Middle frontal gyrus (tissue), 1 donor: ENCODE results near the gene MCM5.
"Not testable (repeated sequence)": the region's sequence is repeated elsewhere in the genome, so short reads cannot be mapped to it uniquely, and the experiment has no call there.

Source experiments
- DNase-seq: peaks from one replicate; pipeline ENCODE4 v3.0.0-alpha.2; 2015; ENCODE audit warnings: low spot score; ENCODE audit errors: extremely low spot score

Gene MCM5

GRCh38 chr22:35431483-35432227, 31.7 kb downstream of the MCM5 start:
- DNase-seq, result no peak

DNA sequence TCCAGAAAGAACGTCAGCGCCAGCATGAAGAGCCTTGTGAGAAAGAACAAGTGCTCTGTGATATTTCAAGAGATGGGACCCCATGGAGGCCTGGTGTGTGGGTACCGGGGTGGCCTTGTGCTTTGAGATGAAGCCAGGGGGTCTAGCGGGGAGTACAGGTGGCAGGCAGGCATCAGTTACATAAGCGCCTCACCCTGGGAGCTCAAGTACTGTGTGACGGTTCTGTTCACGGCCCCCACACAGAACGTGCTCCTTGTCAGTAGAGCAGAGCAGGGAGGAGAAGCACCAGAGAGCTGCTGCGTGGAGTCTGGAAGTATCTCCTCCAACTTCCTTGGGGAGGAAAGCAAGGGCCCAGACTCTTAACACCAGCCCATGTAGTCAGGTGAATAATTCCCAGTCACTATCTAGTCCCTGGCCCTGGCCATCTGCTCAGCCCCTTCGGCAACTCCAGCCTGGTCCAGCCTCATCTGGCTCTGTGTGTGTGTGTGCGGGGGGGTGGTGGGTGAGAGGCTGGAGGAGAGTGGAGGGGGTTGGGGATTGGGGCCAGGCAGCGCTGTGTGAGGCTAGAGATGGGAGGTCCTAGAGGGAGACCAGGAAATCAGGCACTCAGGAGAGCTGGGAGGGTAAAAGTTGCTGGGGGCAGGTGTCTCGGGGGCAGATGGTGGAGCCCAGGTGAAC, 32.4 kb downstream of the MCM5 start:
- no peak for DNase-seq

GRCh38 chr22:35434061-35434710, 34.2 kb downstream of the MCM5 start:
- DNase-seq, result no peak

- no peak for DNase-seq
These were observed 35.3 kb downstream of the MCM5 start for GRCh38 chr22:35435201-35435740.

DNA sequence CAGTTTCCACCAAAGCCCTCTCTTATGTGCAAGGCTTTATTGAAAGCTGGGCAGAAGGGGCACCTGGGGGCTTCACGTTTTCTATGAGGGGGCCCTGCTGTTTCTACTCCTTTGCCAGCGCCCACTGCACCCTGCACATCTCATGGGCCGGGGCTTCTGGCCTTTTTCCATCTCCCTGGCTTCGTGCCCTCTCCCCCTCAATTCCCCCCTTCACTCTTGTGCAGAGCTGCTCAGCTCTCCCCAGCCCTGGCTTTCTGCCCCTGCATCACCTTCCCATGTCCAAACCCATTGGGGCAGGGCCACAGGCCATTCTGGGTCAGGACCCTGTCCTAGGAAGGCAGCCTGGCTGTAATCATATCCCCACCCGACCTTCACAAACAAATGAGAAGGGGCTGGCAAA, 36.5 kb downstream of the MCM5 start:
- DNase-seq, result no peak

DNA sequence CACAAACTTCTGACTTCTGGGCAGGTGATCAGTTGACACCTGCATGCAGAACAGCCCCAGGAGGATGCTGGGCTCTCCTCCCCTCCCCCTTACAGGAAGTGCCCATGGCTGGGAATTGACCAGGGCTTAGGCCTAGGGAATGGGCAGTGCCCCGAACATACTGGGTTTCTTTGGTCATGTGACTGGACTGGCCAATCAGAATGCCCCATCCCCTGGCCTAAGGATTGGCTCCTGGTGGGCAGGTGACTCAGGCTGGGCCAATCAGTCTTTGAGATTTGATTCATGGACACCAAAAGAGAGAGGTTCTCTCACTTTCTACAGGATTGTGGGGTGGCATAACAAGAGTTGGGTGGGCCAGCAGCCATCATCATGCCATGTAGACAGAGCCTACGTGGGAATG, 37.1 kb downstream of the MCM5 start:
- DNase-seq, result no peak

- not testable (repeated sequence) for DNase-seq
These were observed 38.9 kb downstream of the MCM5 start for GRCh38 chr22:35438673-35439364.

DNA sequence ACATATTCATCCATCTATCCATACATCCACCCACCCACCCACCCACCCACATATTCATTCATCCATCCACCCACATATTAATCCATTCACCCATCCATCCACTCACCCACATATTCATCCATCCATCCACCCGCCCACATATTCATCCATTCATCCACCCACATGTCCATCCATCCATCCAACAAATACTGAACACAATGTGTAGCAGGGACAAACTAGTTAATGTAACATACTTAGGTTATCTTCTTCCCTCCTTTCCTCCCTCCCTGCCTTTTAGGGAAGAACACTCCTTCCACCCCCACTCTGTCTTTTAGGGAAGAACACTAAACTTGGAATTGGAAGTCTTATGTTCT, 39.4 kb downstream of the MCM5 start:
- DNase-seq, result no peak

DNA sequence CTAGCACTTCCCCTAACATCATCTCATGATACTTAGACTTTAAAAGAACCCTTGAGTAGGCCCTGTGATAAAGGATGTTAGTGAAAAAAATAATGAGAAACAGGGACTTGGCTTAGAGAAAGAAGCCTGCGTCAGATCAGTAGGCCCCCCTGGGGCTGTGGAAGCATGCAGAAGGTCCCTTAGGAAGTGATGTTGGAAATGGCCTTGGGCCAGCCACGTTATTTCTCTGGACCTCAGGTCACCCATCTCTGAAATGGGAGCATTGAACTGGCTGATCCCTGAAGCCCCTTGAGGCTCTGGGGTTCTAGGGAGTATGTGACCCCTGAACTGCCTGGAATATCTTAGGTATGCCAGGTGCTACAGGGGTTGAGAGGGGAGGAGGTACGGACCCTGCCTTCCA, 40.2 kb downstream of the MCM5 start:
- DNase-seq, result no peak

- no peak for DNase-seq
These were observed 41.7 kb downstream of the MCM5 start for GRCh38 chr22:35441489-35442100.

GRCh38 chr22:35442471-35442870, 42.5 kb downstream of the MCM5 start:
- DNase-seq, result no peak

- DNase-seq, result no peak
These were observed 43.4 kb downstream of the MCM5 start for GRCh38 chr22:35443338-35443737.

DNA sequence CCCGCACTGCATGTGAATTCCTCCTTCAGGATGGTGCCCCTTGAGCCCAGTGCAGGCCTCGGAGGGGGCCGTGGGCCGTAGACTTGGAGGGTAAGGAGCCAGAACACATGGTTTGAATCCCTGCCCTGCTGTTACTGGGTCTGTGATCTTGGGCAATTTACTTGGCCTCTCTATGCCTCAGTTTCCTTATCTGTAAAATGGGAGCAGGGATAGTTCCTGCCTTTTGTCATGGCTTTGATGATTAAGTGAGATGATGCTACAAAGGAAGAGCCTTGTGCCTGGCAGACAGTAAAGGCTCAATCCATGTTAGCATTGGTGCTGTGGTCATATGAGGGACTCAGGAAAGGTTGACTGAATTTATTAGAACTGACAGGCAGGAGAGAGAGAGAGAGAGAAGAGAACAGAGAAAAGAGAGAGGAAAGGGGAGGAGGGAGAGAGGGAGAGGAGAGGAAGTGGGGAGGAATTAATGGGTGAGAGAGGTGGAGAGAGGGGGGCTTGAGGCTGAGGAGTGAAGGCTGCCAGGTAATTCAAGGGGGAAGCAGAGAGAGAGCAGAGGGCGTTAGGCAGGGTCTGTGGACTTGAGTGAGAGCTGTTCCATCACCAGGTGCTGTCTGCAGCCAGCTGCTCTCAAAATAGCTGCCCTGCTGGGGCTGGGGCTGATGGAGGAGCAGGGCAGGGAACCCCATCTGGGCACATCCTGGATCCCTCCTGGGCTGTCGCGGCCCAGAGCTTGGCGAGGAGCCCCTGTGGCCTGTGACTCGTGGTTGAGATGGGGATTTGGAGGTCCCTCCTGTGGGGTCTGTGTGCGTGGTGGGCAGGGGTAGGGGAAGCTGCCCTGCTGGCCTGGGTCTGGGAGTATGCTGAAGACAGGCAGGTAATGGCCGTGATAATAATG, 44.1 kb downstream of the MCM5 start:
- no peak for DNase-seq

DNA sequence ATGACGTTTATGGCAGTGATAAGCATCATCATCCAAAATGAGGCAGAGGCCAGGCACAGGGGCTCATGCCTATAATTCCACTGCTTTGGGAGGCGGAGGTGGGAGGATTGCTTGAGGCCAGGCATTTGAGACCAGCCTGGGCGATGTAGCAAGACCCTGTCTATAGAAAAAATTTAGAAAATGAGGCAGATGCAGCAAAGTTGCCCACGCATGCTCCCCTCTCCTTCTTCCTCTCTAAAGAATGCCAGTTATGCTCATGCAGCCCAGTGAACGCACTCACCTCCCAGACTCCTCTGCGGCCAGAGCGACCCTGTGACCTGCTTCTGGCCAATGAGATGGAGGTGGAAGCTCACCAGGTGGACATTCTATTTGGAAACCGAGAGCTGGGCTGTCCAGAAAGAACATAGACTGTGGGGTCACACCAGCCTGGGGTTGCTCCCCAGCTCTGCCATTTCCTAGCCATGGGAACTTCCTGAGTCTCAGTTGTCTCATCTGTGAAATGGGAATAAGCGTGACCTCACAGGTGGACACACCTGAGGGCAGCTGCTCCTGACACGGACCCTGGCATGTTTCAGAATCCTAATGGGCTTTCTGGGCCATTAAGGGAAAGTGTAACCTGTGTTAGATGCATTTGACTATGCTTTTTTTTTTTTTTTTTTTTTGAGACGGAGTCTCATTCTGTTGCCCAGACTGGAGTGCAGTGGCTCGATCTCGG, 44.9 kb downstream of the MCM5 start:
- no peak for DNase-seq

DNA sequence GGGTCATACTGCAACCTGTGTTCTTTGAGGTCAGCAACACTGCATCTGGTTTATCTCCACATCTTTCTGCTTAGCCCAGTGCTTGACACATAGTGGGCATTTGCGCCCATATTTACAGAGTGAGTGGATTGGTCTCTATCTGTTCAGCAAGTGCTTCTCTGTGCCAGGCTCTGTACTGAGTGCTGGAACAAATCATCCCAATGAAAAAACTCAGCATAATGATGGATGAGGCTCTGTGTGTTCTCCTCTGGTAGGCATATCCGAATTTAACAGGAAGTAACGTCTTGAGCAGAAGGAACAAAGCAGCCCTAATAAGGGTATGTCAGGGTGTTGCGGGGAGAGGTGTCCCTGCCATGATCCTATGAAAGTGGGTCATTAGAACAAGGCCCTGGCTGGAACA, 46.0 kb downstream of the MCM5 start:
- no peak for DNase-seq

DNA sequence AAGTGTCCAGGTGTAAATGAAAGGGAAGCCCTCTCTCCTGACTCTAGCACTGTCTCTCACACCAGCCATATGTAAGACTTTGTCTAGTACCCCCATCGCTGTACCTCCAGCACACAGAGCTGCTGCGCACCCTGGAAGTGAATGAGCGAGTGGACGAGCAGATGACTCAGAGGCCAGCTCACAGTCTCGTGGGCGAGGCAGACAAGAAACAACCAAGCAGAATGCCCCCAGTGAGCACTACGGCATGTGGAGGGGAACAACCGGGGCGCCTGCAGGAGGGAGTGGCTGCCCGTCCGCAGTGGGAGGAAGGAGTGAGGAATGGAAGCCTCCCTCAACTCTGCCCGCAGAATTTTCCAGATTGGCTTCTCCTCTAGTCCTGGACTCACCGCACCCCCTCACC, 46.4 kb downstream of the MCM5 start:
- no peak for DNase-seq

- DNase-seq, result no peak
These were observed 48.6 kb downstream of the MCM5 start for GRCh38 chr22:35448523-35448922.

DNA sequence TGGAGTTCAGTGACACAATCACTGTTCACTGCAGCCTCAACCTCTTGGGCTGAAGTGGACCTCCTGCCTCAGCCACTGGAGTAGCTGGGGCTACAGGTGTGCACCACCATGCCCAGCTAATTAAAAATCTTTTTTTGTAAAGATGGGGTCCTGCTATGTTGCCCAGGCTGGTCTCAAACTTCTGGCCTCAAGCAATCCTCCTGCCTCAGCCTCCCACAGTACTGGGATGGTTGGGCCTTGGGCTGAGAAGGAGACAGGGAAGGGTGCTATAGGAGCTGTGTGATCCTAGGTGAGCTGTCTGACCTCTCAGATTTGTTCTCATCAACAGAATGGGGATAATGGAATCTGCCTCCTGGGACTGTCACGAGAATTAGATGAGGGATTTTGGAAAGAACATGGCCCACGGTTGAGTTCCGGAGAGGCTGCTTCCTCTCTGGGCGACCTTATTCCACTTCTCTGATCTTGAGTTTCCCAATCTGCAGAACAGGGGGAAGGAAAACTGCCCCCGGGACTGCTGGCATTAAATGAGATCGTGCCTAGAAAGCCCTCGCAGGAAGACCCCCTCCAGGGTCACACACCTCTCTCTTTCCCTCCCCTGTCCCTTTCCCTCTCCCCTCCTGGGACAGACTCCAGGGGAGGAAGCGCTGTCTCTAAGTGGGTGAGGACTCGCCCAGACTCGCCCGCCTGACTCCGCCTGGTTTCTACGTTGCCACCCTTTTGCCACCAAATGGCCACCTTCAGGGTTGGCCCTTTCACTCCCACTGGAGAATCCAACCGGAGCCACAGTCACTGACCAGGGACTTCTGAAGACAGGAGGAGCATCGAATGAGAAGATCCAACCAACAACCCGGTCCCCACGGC, 50.1 kb downstream of the MCM5 start:
- no peak for DNase-seq
